K562 (cell line): ENCODE results near the gene EMC9. TPM values are rescaled to one million over a fixed set of nuclear protein-coding genes. Genes with fewer than 3 reads are reported as not detected.

Experiments
- ATAC-seq: fragments of 200-7000 bp; cut with Tn5 transposase; 3 replicates; pipeline ENCODE4 v1.9.1; 2020; ENCODE audit warnings: moderate library complexity
- BruUV-seq: library from RNA; stranded (reverse); fragments of 400-500 nt; replicated peaks from 2 replicates; lab custom pipeline; 2021; lab: Mats Ljungman, UMichigan
- CTCF ChIA-PET: fragments of 300-600 bp; formaldehyde crosslinking; extraction: SDS; loops from one replicate; lab custom pipeline; 2021; ENCODE audit warnings: low intra/inter-chr PET ratio; lab: Yijun Ruan, JAX
- POLR2A ChIA-PET: fragments of 300-600, 350-650 bp; sonication (Branson Sonifier 250); formaldehyde crosslinking; extraction: SDS; loops from one replicate; lab custom pipeline; 2021; ENCODE audit warnings: antibody characterized with exemption, inconsistent platforms; lab: Yijun Ruan, JAX
- DNase-seq, 4 experiments: peaks; one replicate each; pipeline versions ENCODE4 v3.0.0 to v3.0.0-alpha.2; 2011 to 2018; ENCODE audit warnings: low spot score in 3 of 4, mixed read lengths in 3 of 4; ENCODE audit errors: extremely low read depth in 1 of 4
- FAIRE-seq: peaks from 2 replicates; lab custom pipeline; 2011; peaks lifted over from hg19 to GRCh38; lab: Jason Lieb, UNC
- H2AFZ ChIP-seq: 2 replicates; pipeline ENCODE4 v1.6.0; 2011; ENCODE audit warnings: low read depth, low read length, control low read depth, inconsistent platforms
- H3K27ac ChIP-seq: fragments of 200-600 bp; 3 replicates; pipeline ENCODE4 v1.8.0; 2011; ENCODE audit warnings: low read depth, mild to moderate bottlenecking, control low read depth, inconsistent platforms, low read length, moderate library complexity, mixed read lengths; ENCODE audit errors: extremely low read depth
- H3K27me3 ChIP-seq, 2 experiments: fragments of 300-600 bp in 1 of 2; 2 replicates in 1 of 2; 3 replicates in 1 of 2; pipeline versions ENCODE4 v1.6.0 to v1.8.0; 2011; ENCODE audit warnings: inconsistent platforms in 2 of 2, low read length in 2 of 2, mild to moderate bottlenecking in 1 of 2, mixed read lengths in 1 of 2, moderate library complexity in 1 of 2; ENCODE audit not compliant: control insufficient read depth in 2 of 2, insufficient read depth in 2 of 2
- H3K36me3 ChIP-seq: fragments of 300-600 bp; 3 replicates; pipeline ENCODE4 v1.8.0; 2011; ENCODE audit warnings: mild to moderate bottlenecking, low read length, inconsistent platforms; ENCODE audit not compliant: control insufficient read depth, insufficient read depth
- H3K4me1 ChIP-seq, 2 experiments: fragments of 200-600 bp in 1 of 2; replicated peaks in 1 of 2; 2 replicates in 1 of 2; 3 replicates in 1 of 2; pipeline versions ENCODE4 v1.5.1 to v1.8.0; 2011; ENCODE audit warnings: inconsistent platforms in 2 of 2, low read length in 2 of 2, mild to moderate bottlenecking in 1 of 2, mixed read lengths in 1 of 2, moderate library complexity in 1 of 2; ENCODE audit not compliant: control insufficient read depth in 2 of 2, insufficient read depth in 2 of 2
- H3K4me2 ChIP-seq: 2 replicates; pipeline ENCODE4 v1.6.1; 2011; ENCODE audit warnings: low read length, control low read depth, inconsistent platforms, mixed read lengths; ENCODE audit not compliant: insufficient read depth
- H3K4me3 ChIP-seq: fragments of 200-600 bp; sonication (generic), shearing (Covaris generic); 2 replicates; pipeline ENCODE4 v1.5.1; 2016; ENCODE audit warnings: control low read depth, inconsistent platforms
- H3K79me2 ChIP-seq: fragments of 200-600 bp; 3 replicates; pipeline ENCODE4 v1.8.0; 2011; ENCODE audit warnings: low read length, inconsistent platforms; ENCODE audit not compliant: control insufficient read depth, insufficient read depth
- H3K9ac ChIP-seq, 2 experiments: 2 replicates each; pipeline versions ENCODE4 v1.6.0 to v1.6.1; 2011; ENCODE audit warnings: low read depth in 2 of 2, low read length in 2 of 2, control low read depth in 1 of 2, inconsistent platforms in 1 of 2, mild to moderate bottlenecking in 1 of 2, mixed read lengths in 1 of 2; ENCODE audit not compliant: insufficient read depth in 1 of 2
- H3K9me1 ChIP-seq: one replicate; pipeline ENCODE4 v1.6.0; 2011; ENCODE audit warnings: inconsistent platforms, mild to moderate bottlenecking, low read length, moderate library complexity; ENCODE audit not compliant: control insufficient read depth, insufficient read depth
- H3K9me3 ChIP-seq: replicated peaks from 2 replicates; pipeline ENCODE4 v1.5.1; 2011; ENCODE audit warnings: low read depth, low read length, inconsistent platforms; ENCODE audit not compliant: control insufficient read depth, insufficient read depth
- H4K20me1 ChIP-seq: replicated peaks from 2 replicates; pipeline ENCODE4 v1.6.1; 2011; ENCODE audit warnings: low read length, inconsistent platforms, mixed read lengths; ENCODE audit not compliant: control insufficient read depth, insufficient read depth
- CBFA2T2 ChIP-seq: fragments of 450-650 bp; conservative IDR thresholded peaks from 2 replicates; pipeline ENCODE4 v1.6.1; 2017; ENCODE audit warnings: mild to moderate bottlenecking
- GATAD2A ChIP-seq: fragments of 450-650 bp; IDR thresholded peaks from 2 replicates; pipeline ENCODE4 v1.6.1; 2017
- MED1 ChIP-seq: sonication (generic); formaldehyde crosslinking; IDR thresholded peaks from 2 replicates; pipeline ENCODE4 v1.8.1; 2023; ENCODE audit warnings: missing genetic modification reagents, borderline replicate concordance
- MEF2A ChIP-seq: IDR thresholded peaks from 2 replicates; pipeline ENCODE4 v1.6.1; 2011; ENCODE audit warnings: low read depth, mild to moderate bottlenecking, low read length, moderate library complexity; ENCODE audit not compliant: control insufficient read depth
- NR3C1 ChIP-seq: sonication (generic); formaldehyde crosslinking; IDR thresholded peaks from 2 replicates; pipeline ENCODE4 v1.8.1; 2022; ENCODE audit warnings: missing genetic modification reagents
- POLR2AphosphoS5 ChIP-seq: IDR thresholded peaks from 2 replicates; pipeline ENCODE4 v1.6.1; 2011; ENCODE audit warnings: mild to moderate bottlenecking, low read depth, low read length, moderate library complexity; ENCODE audit not compliant: control insufficient read depth, insufficient read depth
- POLR3G ChIP-seq: IDR thresholded peaks from 2 replicates; pipeline ENCODE4 v1.6.1; 2011; ENCODE audit not compliant: insufficient read length, insufficient replicate concordance; ENCODE audit errors: extremely low read depth
- PURB ChIP-seq: sonication (generic); formaldehyde crosslinking; IDR thresholded peaks from 2 replicates; pipeline ENCODE4 v1.9.0; 2021; ENCODE audit warnings: low read depth, mild to moderate bottlenecking, missing genetic modification reagents
- RBM39 ChIP-seq: fragments of 200-400 bp; formaldehyde crosslinking; optimal IDR thresholded peaks from 2 replicates; pipeline ENCODE3; 2018; ENCODE audit warnings: low read depth, low read length
- SIRT6 ChIP-seq: IDR thresholded peaks from one replicate; pipeline ENCODE4 v1.6.1; 2012; ENCODE audit warnings: low read depth, mild to moderate bottlenecking, control low read depth, inconsistent platforms, low read length, moderate library complexity
- TEAD4 ChIP-seq, 2 experiments: sonication (generic) in 1 of 2; formaldehyde crosslinking in 1 of 2; IDR thresholded peaks; 2 replicates each; pipeline versions ENCODE4 v1.6.1 to v1.8.0; 2012 to 2022; ENCODE audit warnings: borderline replicate concordance in 1 of 2, inconsistent platforms in 1 of 2, low read length in 1 of 2, mild to moderate bottlenecking in 1 of 2, missing genetic modification reagents in 1 of 2
- ZBTB11 ChIP-seq, 3 experiments: fragments of 200-800 bp in 1 of 3; fragments of 250-450 bp in 1 of 3; fragments of 450-650 bp in 1 of 3; sonication (Bioruptor Pico) in 1 of 3; sonication (Bioruptor generic) in 1 of 3; formaldehyde crosslinking in 1 of 3; IDR thresholded peaks; 2 replicates each; pipeline versions ENCODE4 v1.6.1 to v1.8.0; 2016 to 2022; ENCODE audit warnings: mild to moderate bottlenecking in 2 of 3, missing genetic modification characterization in 2 of 3, missing compliant biosample characterization in 1 of 3, moderate library complexity in 1 of 3
- ZC3H4 ChIP-seq: sonication (generic); formaldehyde crosslinking; IDR thresholded peaks from 2 replicates; pipeline ENCODE4 v1.9.0; 2021; ENCODE audit warnings: missing genetic modification reagents, borderline replicate concordance
- ZKSCAN1 ChIP-seq: fragments of 150-350 bp; IDR thresholded peaks from 2 replicates; pipeline ENCODE4 v1.6.1; 2016; ENCODE audit warnings: low read depth, low read length
- WGBS: fragments of 100-300 bp; shearing (Covaris generic); methylation state at CpG from one replicate; pipeline ENCODE4 v1.1.6; 2016; ENCODE audit warnings: low coverage, mixed read lengths; ENCODE audit not compliant: insufficient coverage; ENCODE audit errors: missing lambda C conversion rate; 5-methylcytosine and 5-hydroxymethylcytosine counted together
- in situ Hi-C: fragments of 300-500 bp; cut with MboI; formaldehyde crosslinking; loops from 4 replicates; pipeline ENCODE4 v1.15.0; 2018; ENCODE audit warnings: inconsistent platforms, mixed read lengths
- intact Hi-C: fragments of 100-400 bp; cut with micrococcal nuclease; formaldehyde crosslinking; loops from 2 replicates; pipeline ENCODE4 v1.14.2; 2022
- polyA plus RNA-seq, 8 experiments: library from polyadenylated mRNA; depleted of rRNA in 4 of 8; stranded (reverse) in 5 of 8; unstranded in 3 of 8; fragments of >200 nt; fragmentation: Nextera tagmentation in 2 of 8; fragmentation: Illumina TruSeq in 1 of 8; extraction: Ambion mirVana in 2 of 8; extraction: Trizol in 1 of 8; gene quantifications; 2 replicates each; pipeline versions ENCODE4 v1.2.1 to v1.2.3, GENCODE V29; 2011 to 2014; ENCODE audit warnings: inconsistent platforms in 1 of 8, missing spikeins in 1 of 8
- total RNA-seq, 7 experiments: library from RNA; depleted of rRNA in 6 of 7; stranded (reverse); fragments of >200 nt in 6 of 7; fragmentation: Illumina TruSeq in 2 of 7; extraction: Trizol in 2 of 7; gene quantifications; 2 replicates each; pipeline versions ENCODE4 v1.2.1 to v1.2.3, GENCODE V29; 2011 to 2021; ENCODE audit warnings: low replicate concordance in 1 of 7
- TF ChIP-seq, protein P1 (sequence below): sonication (generic); formaldehyde crosslinking; IDR thresholded peaks from 2 replicates; pipeline ENCODE4 v1.8.1; 2022; ENCODE audit warnings: missing genetic modification reagents
- TF ChIP-seq, protein P2 (sequence below): sonication (generic); formaldehyde crosslinking; IDR thresholded peaks from 2 replicates; pipeline ENCODE4 v1.8.0; 2022; ENCODE audit warnings: missing genetic modification reagents, mild to moderate bottlenecking, borderline replicate concordance

Gene EMC9
- total and polyA plus RNA-seq, 9 of the 15 experiments (the other 6 are each of a cell fraction or from before 2014, with no cell fraction given), result 3.1 to 13.2 (median 7.8) TPM

- WGBS, result 83% methylated on average over 8 of the region's 9 CpGs
- FAIRE-seq (no peak), ATAC-seq (no peak), DNase-seq (no peak)
- peaks cover 0 to 8% of the 10 kb centered on the region in 2 experiments; a peak in 3 of 5 replicates for H3K4me1 ChIP-seq
- H3K9ac ChIP-seq, result no peak overlapping the region
- CTCF ChIA-PET, result interaction anchor here (1.5 kb wide), 1 partner anchor 96 kb away, joined by 6 read pairs; no protein-coding TSS in a partner anchor
- in situ Hi-C loops, result no loop called here
- no peaks in the 10 kb centered on the region for H4K20me1 ChIP-seq
- no peaks in the 10 kb centered on the region for H3K27me3 ChIP-seq
- intact Hi-C loops, result no loop called here
- no TSS peak for BruUV-seq
- H3K9me1 ChIP-seq, result no peaks in the 10 kb centered on the region
- H3K27ac ChIP-seq, result no peak overlapping the region
- H2AFZ ChIP-seq, result no peak overlapping the region
- peaks cover under 1% of the 10 kb centered on the region; the same call in 1 of the 3 replicates for H3K79me2 ChIP-seq
- no peaks in the 10 kb centered on the region for H3K9me3 ChIP-seq
- no peak overlapping the region for H3K4me2 ChIP-seq
- POLR2A ChIA-PET, result interaction anchor here (1.3 to 1.5 kb wide), 3 partner anchors 15 to 41 kb away, joined by 3 to 4 read pairs (median 4); no protein-coding TSS in a partner anchor
- no peak overlapping the region for H3K4me3 ChIP-seq
- no peaks in the 10 kb centered on the region for H3K36me3 ChIP-seq
- TF ChIP-seq ZBTB11 (CRISPR knock-in tag; IDR thresholded peaks at IDR 0.05), result no peak
- TF ChIP-seq ZKSCAN1, result no peak
- TF ChIP-seq PURB, result no peak
- TF ChIP-seq CBFA2T2, result no peak
- TF ChIP-seq, protein P1, sequence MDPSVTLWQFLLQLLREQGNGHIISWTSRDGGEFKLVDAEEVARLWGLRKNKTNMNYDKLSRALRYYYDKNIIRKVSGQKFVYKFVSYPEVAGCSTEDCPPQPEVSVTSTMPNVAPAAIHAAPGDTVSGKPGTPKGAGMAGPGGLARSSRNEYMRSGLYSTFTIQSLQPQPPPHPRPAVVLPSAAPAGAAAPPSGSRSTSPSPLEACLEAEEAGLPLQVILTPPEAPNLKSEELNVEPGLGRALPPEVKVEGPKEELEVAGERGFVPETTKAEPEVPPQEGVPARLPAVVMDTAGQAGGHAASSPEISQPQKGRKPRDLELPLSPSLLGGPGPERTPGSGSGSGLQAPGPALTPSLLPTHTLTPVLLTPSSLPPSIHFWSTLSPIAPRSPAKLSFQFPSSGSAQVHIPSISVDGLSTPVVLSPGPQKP, result no peak
- TF ChIP-seq, protein P2, sequence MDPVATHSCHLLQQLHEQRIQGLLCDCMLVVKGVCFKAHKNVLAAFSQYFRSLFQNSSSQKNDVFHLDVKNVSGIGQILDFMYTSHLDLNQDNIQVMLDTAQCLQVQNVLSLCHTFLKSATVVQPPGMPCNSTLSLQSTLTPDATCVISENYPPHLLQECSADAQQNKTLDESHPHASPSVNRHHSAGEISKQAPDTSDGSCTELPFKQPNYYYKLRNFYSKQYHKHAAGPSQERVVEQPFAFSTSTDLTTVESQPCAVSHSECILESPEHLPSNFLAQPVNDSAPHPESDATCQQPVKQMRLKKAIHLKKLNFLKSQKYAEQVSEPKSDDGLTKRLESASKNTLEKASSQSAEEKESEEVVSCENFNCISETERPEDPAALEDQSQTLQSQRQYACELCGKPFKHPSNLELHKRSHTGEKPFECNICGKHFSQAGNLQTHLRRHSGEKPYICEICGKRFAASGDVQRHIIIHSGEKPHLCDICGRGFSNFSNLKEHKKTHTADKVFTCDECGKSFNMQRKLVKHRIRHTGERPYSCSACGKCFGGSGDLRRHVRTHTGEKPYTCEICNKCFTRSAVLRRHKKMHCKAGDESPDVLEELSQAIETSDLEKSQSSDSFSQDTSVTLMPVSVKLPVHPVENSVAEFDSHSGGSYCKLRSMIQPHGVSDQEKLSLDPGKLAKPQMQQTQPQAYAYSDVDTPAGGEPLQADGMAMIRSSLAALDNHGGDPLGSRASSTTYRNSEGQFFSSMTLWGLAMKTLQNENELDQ, result no peak
- TF ChIP-seq POLR3G, result no peak
- no peak for TF ChIP-seq TEAD4 (IDR thresholded peaks at IDR 0.05; ENCODE audit: low read length)
- no peak for TF ChIP-seq TEAD4 (CRISPR knock-in tag; IDR thresholded peaks at IDR 0.05; ENCODE audit: borderline replicate concordance)
- TF ChIP-seq SIRT6, result no peak
- TF ChIP-seq MEF2A, result no peak
- no peak for TF ChIP-seq RBM39
- TF ChIP-seq POLR2AphosphoS5, result no peak
- no peak for TF ChIP-seq MED1 (CRISPR knock-in tag)
- TF ChIP-seq NR3C1 (CRISPR knock-in tag), result no peak
- no peak for TF ChIP-seq ZC3H4 (CRISPR knock-in tag)
- TF ChIP-seq GATAD2A, result no peak
Measured at GRCh38 chr14:24110060-24110459, 31.3 kb downstream of the EMC9 start.
